ENCODE measurements around the gene MORC4. TPM values are rescaled to one million over a fixed set of nuclear protein-coding genes. Genes with fewer than 3 reads are reported as not detected.

Gene MORC4
- total and polyA plus RNA-seq, 2 of the 4 experiments (the other 2 are of a cell fraction), result 17.5 to 34.2 TPM

GRCh38 chrX:106894392-106894909, 105.6 kb downstream of the MORC4 start:
- in situ Hi-C loops (cut with MboI; ENCODE audit: low sequenced_read_pairs) (no loop called here), intact Hi-C loops (cut with micrococcal nuclease) (loop anchor here (1.0 to 10.0 kb wide), 9 partner anchors 38 to 1000 kb away; partner anchors contain the start of genes NCBP2L, PRPS1, RBM41 and TSC22D3), dilution Hi-C loops (cut with HindIII; ENCODE audit: low sequenced_read_pairs, unreplicated experiment) (no loop called here)
- no peak overlapping the region for H3K18ac ChIP-seq (ENCODE audit: low read depth, low read length)
- BruUV-seq (replicated peaks), result no TSS peak
- H2AK9ac ChIP-seq (replicated peaks; ENCODE audit: low read depth, low read length, poor library complexity), result no peak overlapping the region
- H3K14ac ChIP-seq (replicated peaks; ENCODE audit: low read depth, low read length), result no peak overlapping the region
- peak overlapping the region in 1 of 2 experiments; percentile 7; a peak in 1 of 4 replicates for H4K8ac ChIP-seq (ENCODE audit: low read depth in 2 of 2, low read length in 2 of 2)
- TF ChIP-seq, protein P1, sequence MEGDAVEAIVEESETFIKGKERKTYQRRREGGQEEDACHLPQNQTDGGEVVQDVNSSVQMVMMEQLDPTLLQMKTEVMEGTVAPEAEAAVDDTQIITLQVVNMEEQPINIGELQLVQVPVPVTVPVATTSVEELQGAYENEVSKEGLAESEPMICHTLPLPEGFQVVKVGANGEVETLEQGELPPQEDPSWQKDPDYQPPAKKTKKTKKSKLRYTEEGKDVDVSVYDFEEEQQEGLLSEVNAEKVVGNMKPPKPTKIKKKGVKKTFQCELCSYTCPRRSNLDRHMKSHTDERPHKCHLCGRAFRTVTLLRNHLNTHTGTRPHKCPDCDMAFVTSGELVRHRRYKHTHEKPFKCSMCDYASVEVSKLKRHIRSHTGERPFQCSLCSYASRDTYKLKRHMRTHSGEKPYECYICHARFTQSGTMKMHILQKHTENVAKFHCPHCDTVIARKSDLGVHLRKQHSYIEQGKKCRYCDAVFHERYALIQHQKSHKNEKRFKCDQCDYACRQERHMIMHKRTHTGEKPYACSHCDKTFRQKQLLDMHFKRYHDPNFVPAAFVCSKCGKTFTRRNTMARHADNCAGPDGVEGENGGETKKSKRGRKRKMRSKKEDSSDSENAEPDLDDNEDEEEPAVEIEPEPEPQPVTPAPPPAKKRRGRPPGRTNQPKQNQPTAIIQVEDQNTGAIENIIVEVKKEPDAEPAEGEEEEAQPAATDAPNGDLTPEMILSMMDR (conservative IDR thresholded peaks at IDR 0.05; ENCODE audit: low read depth, low read length), result peak; percentile 87
- TF ChIP-seq MAFK (IDR thresholded peaks at IDR 0.05; ENCODE audit: low read depth, low read length), result no peak
- no peak for TF ChIP-seq CEBPB (IDR thresholded peaks at IDR 0.05; ENCODE audit: low read depth, low read length)
- no peak for TF ChIP-seq BHLHE40 (IDR thresholded peaks at IDR 0.05; ENCODE audit: low read depth, low read length)
- TF ChIP-seq SMC3 (IDR thresholded peaks at IDR 0.05; ENCODE audit: low read depth, low read length), result peak; percentile 74
- TF ChIP-seq, protein P2, sequence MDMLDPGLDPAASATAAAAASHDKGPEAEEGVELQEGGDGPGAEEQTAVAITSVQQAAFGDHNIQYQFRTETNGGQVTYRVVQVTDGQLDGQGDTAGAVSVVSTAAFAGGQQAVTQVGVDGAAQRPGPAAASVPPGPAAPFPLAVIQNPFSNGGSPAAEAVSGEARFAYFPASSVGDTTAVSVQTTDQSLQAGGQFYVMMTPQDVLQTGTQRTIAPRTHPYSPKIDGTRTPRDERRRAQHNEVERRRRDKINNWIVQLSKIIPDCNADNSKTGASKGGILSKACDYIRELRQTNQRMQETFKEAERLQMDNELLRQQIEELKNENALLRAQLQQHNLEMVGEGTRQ (IDR thresholded peaks at IDR 0.05; ENCODE audit: low read depth, low read length), result no peak
- TF ChIP-seq MAZ (IDR thresholded peaks at IDR 0.05; ENCODE audit: borderline replicate concordance, low read depth, low read length), result no peak
- TF ChIP-seq MXI1 (IDR thresholded peaks at IDR 0.05; ENCODE audit: borderline replicate concordance, low read depth, low read length), result no peak
- TF ChIP-seq RFX5 (IDR thresholded peaks at IDR 0.05; ENCODE audit: low read depth, low read length), result no peak
- TF ChIP-seq, protein P3, sequence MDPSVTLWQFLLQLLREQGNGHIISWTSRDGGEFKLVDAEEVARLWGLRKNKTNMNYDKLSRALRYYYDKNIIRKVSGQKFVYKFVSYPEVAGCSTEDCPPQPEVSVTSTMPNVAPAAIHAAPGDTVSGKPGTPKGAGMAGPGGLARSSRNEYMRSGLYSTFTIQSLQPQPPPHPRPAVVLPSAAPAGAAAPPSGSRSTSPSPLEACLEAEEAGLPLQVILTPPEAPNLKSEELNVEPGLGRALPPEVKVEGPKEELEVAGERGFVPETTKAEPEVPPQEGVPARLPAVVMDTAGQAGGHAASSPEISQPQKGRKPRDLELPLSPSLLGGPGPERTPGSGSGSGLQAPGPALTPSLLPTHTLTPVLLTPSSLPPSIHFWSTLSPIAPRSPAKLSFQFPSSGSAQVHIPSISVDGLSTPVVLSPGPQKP (IDR thresholded peaks at IDR 0.05; ENCODE audit: borderline replicate concordance, low read depth, low read length), result no peak
- TF ChIP-seq FOS (IDR thresholded peaks at IDR 0.05; ENCODE audit: low read depth, low read length), result no peak
- peak; percentile 89 for TF ChIP-seq RAD21 (IDR thresholded peaks at IDR 0.05; ENCODE audit: low read length)
- no peak for TF ChIP-seq CHD1 (IDR thresholded peaks at IDR 0.05; ENCODE audit: low read depth, low read length)
- no peak overlapping the region for H3K4me3 ChIP-seq (ENCODE audit: insufficient read depth, low read depth, low read length)
- peak overlapping the region; percentile 29; the same call in 1 of the 2 replicates for H2BK20ac ChIP-seq (ENCODE audit: low read depth, low read length)
- no CpG with 5 or more reads among the region's 6 CpGs for WGBS, 2 experiments (ENCODE audit: extremely low coverage in 2 of 2, insufficient read length in 1 of 2)
- DNase-seq, result peak; percentile 73
- H3K4ac ChIP-seq (ENCODE audit: low read depth, low read length), result no peak overlapping the region
- H3K36me3 ChIP-seq (ENCODE audit: control insufficient read depth, insufficient read depth, low read length), result no peaks in the 10 kb centered on the region
- H2AFZ ChIP-seq (replicated peaks; ENCODE audit: low read length, poor library complexity), result peak overlapping the region; percentile 83
- ChIA-PET CTCF (interaction anchor here (0.6 to 1.5 kb wide), 7 partner anchors 10 to 1025 kb away, joined by 3 to 7 read pairs (median 3); no protein-coding TSS in a partner anchor), POLR2A (ENCODE audit: unreplicated experiment) (no interaction called here)
- peaks cover 17% of the 10 kb centered on the region for H3K27me3 ChIP-seq (ENCODE audit: control insufficient read depth, insufficient read depth, low read length)
- H3K56ac ChIP-seq (ENCODE audit: extremely low read depth, insufficient read depth, low read length), result no peak overlapping the region
- peak overlapping the region; percentile 28; the same call in 1 of the 2 replicates for H2BK120ac ChIP-seq (ENCODE audit: low read depth, low read length)
- H3K9me1 ChIP-seq (ENCODE audit: insufficient read depth, low read length), result peaks cover 11% of the 10 kb centered on the region; the same call in 1 of the 2 replicates
- H3K79me1 ChIP-seq (ENCODE audit: low read depth in 1 of 2, low read length in 2 of 2), result no peaks in the 10 kb centered on the region
- no peak overlapping the region for H4K5ac ChIP-seq (ENCODE audit: low read depth, low read length)
- H3K4me2 ChIP-seq (ENCODE audit: low read depth, low read length), result no peak overlapping the region
- no peaks in the 10 kb centered on the region for H3K9me3 ChIP-seq (ENCODE audit: control insufficient read depth, insufficient read depth, low read length)
- H3K9ac ChIP-seq (ENCODE audit: low read depth, low read length), result no peak overlapping the region
- ATAC-seq (ENCODE audit: low read depth), result peak; percentile 86
- H2AK5ac ChIP-seq (ENCODE audit: low read depth, low read length), result 0 out of 2 replicates have a peak overlapping the region, but pooled peaks have one; percentile 21
- no peak overlapping the region for H2BK5ac ChIP-seq (ENCODE audit: low read depth, low read length, poor library complexity, severe bottlenecking)
- H4K91ac ChIP-seq (ENCODE audit: insufficient read depth, low read depth, low read length), result no peak overlapping the region
- H3K4me1 ChIP-seq (ENCODE audit: control insufficient read depth, insufficient read depth, low read length), result 0 out of 2 replicates have a peak, but pooled peaks cover 3% of the 10 kb centered on the region
- H3K27ac ChIP-seq (ENCODE audit: insufficient read depth, low read length), result no peak overlapping the region
- H3K23ac ChIP-seq (ENCODE audit: low read depth, low read length), result no peak overlapping the region
- H2BK15ac ChIP-seq (ENCODE audit: low read depth, low read length), result no peak overlapping the region
- no peaks in the 10 kb centered on the region for H4K20me1 ChIP-seq (ENCODE audit: insufficient read depth, low read length)
